HFF-Myc (cell line): ENCODE measurements around the gene DDAH1.

Source experiments
- DNase-seq: peaks from one replicate; pipeline ENCODE4 v3.0.0-alpha.2; 2011; ENCODE audit warnings: low read depth; ENCODE audit errors: extremely low read depth
- H3K4me3 ChIP-seq: replicated peaks from 2 replicates; pipeline ENCODE4 v1.5.1; 2011; ENCODE audit warnings: low read depth, mild to moderate bottlenecking, control low read depth, low read length
- CTCF ChIP-seq: IDR thresholded peaks from 2 replicates; pipeline ENCODE4 v1.5.1; 2012; ENCODE audit warnings: mild to moderate bottlenecking, low read depth, low read length, control low read depth; ENCODE audit errors: missing control alignments

DDAH1 gene

GRCh38 chr1:85274969-85275453 lies 189.9 kb downstream of the DDAH1 start:
- peak overlapping the region; percentile 78 for H3K4me3 ChIP-seq
- no peak for TF ChIP-seq CTCF
- peak; percentile 66 for DNase-seq

- no peak overlapping the region; the same call in 1 of the 2 replicates for H3K4me3 ChIP-seq
- no peak for DNase-seq
Measured at GRCh38 chr1:85273397-85273796, 191.6 kb downstream of the DDAH1 start.

GRCh38 chr1:85268801-85269585 lies 196.0 kb downstream of the DDAH1 start:
- no peak for DNase-seq
- H3K4me3 ChIP-seq: no peak overlapping the region
- TF ChIP-seq CTCF: no peak

More at GRCh38 chr1:85273397-85273796, 191.6 kb downstream of the DDAH1 start:
- no peak for TF ChIP-seq CTCF
